Fibroblast of pulmonary artery (primary cell): ENCODE data around the gene NUTF2.
"Not testable (repeated sequence)": the region's sequence is repeated elsewhere in the genome, so short reads cannot be mapped to it uniquely, and the experiment has no call there.

Experiments
- DNase-seq: peaks from one replicate; pipeline ENCODE4 v3.0.0-alpha.2; 2010; ENCODE audit warnings: low read depth
- H3K4me3 ChIP-seq: replicated peaks from 2 replicates; pipeline ENCODE4 v1.5.1; 2011; ENCODE audit warnings: low read depth, mild to moderate bottlenecking, control low read depth, low read length, moderate library complexity
- CTCF ChIP-seq: IDR thresholded peaks from 2 replicates; pipeline ENCODE4 v1.5.1; 2011; ENCODE audit warnings: mild to moderate bottlenecking, control low read depth, low read length, inconsistent platforms; ENCODE audit errors: missing control alignments

The NUTF2 gene

GRCh38 chr16:67856927-67857546, 10.3 kb downstream of the NUTF2 start:
- TF ChIP-seq CTCF, result no peak
- no peak overlapping the region for H3K4me3 ChIP-seq
- no peak for DNase-seq

- no peak for TF ChIP-seq CTCF
- DNase-seq, result peak; percentile 96
- H3K4me3 ChIP-seq, result no peak overlapping the region
Observed at GRCh38 chr16:67857547-67858233, 11.0 kb downstream of the NUTF2 start.

- H3K4me3 ChIP-seq, result no peak overlapping the region
- TF ChIP-seq CTCF, result no peak
- DNase-seq, result no peak
Observed at GRCh38 chr16:67858500-67858899, 11.8 kb downstream of the NUTF2 start.

- no peak for TF ChIP-seq CTCF
- no peak for DNase-seq
Observed at GRCh38 chr16:67860589-67861398, 14.1 kb downstream of the NUTF2 start.

GRCh38 chr16:67861877-67862276, 15.1 kb downstream of the NUTF2 start:
- no peak overlapping the region for H3K4me3 ChIP-seq
- no peak for DNase-seq
- no peak for TF ChIP-seq CTCF

More at GRCh38 chr16:67860589-67861398, 14.1 kb downstream of the NUTF2 start:
- H3K4me3 ChIP-seq, result no peak overlapping the region

- peak; percentile 66 for DNase-seq
- no peak overlapping the region for H3K4me3 ChIP-seq
- TF ChIP-seq CTCF, result no peak
Observed at GRCh38 chr16:67862623-67863583, 16.2 kb downstream of the NUTF2 start.

- not testable (repeated sequence) for H3K4me3 ChIP-seq, DNase-seq
Observed at GRCh38 chr16:67864044-67864443, 17.3 kb downstream of the NUTF2 start.
